Measurements from ENCODE around the gene SEC22C. TPM values are rescaled to one million over a fixed set of nuclear protein-coding genes. Genes with fewer than 3 reads are reported as not detected.

SEC22C gene
- polyA plus RNA-seq, 1 donor from 2014 or later = 93.6 TPM

DNA sequence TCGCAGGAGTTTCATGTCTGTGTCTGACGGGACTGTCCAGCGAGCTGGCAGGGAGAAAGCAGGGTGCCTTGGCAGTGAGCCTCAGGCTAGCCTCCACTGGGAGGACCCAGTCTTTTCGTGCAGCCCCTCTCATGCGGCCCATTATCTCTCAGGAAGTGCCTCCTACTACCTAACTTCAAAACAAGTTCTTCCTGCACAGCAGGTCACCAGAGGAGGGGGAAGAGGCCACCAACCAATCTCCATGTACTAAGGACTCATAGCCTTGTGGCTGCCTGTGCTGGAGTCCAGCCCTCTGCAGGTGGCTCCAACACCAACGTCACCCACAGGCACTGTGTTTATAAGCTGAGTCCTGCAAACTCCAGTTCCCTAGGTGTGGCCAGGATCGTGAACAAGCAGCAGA is 74.5 kb downstream of the SEC22C start:
- no peaks in the 10 kb centered on the region for H3K9me2 ChIP-seq (ENCODE audit: insufficient read depth, low read length)
- no peak overlapping the region for H3K4me3 ChIP-seq (ENCODE audit: low read length)
- no peak overlapping the region for H3K4me2 ChIP-seq (ENCODE audit: low read length)
- no peaks in the 10 kb centered on the region for H3K79me2 ChIP-seq (replicated peaks; ENCODE audit: insufficient read depth, low read length)
- no peaks in the 10 kb centered on the region for H4K20me1 ChIP-seq (ENCODE audit: insufficient read depth)
- no peak overlapping the region for H2AFZ ChIP-seq (ENCODE audit: low read depth, low read length)
- no peaks in the 10 kb centered on the region for H3K9me3 ChIP-seq (ENCODE audit: low read length)
- no peak overlapping the region for H3K27ac ChIP-seq (ENCODE audit: low read length)
- H3K36me3 ChIP-seq (ENCODE audit: insufficient read depth, low read length) = no peaks in the 10 kb centered on the region
- peaks cover 18% of the 10 kb centered on the region for H3K27me3 ChIP-seq (ENCODE audit: insufficient read depth, low read depth, low read length)
- TF ChIP-seq EP300 (conservative IDR thresholded peaks at IDR 0.05; ENCODE audit: poor library complexity, severe bottlenecking) = no peak
- TF ChIP-seq REST (IDR thresholded peaks at IDR 0.05; ENCODE audit: borderline replicate concordance) = no peak
- no peak for TF ChIP-seq POLR2AphosphoS5 (IDR thresholded peaks at IDR 0.05)
- no peak for TF ChIP-seq MXI1 (conservative IDR thresholded peaks at IDR 0.05; ENCODE audit: poor library complexity, severe bottlenecking)
- TF ChIP-seq CTCF (IDR thresholded peaks at IDR 0.05; ENCODE audit: poor library complexity, severe bottlenecking) = no peak
- TF ChIP-seq TAF1 (IDR thresholded peaks at IDR 0.05; ENCODE audit: low read depth) = no peak
- no peak overlapping the region for H3K9ac ChIP-seq (ENCODE audit: low read length)
- H3F3A ChIP-seq (ENCODE audit: insufficient read depth, low read length, poor library complexity, severe bottlenecking) = no peaks in the 10 kb centered on the region

GRCh38 chr3:42505849-42506410 is 75.8 kb downstream of the SEC22C start:
- Histone ChIP-seq H3K79me2 (replicated peaks; ENCODE audit: insufficient read depth, low read length) (no peaks in the 10 kb centered on the region), H3K27ac (ENCODE audit: low read length) (no peak overlapping the region)

More at GRCh38 chr3:42505849-42506410, 75.8 kb downstream of the SEC22C start:
- Histone ChIP-seq H3K9ac (ENCODE audit: low read length) (no peak overlapping the region), H3F3A (ENCODE audit: insufficient read depth, low read length, poor library complexity, severe bottlenecking) (no peaks in the 10 kb centered on the region), H2AFZ (ENCODE audit: low read depth, low read length) (no peak overlapping the region), H3K9me3 (ENCODE audit: low read length) (no peaks in the 10 kb centered on the region), H4K20me1 (ENCODE audit: insufficient read depth) (no peaks in the 10 kb centered on the region), H3K4me3 (ENCODE audit: low read length) (no peak overlapping the region), H3K36me3 (ENCODE audit: insufficient read depth, low read length) (no peaks in the 10 kb centered on the region), H3K9me2 (ENCODE audit: insufficient read depth, low read length) (no peaks in the 10 kb centered on the region), H3K4me2 (ENCODE audit: low read length) (no peak overlapping the region), H3K27me3 (ENCODE audit: insufficient read depth, low read depth, low read length) (peaks cover 31% of the 10 kb centered on the region)
- TF ChIP-seq CTCF (IDR thresholded peaks at IDR 0.05; ENCODE audit: poor library complexity, severe bottlenecking) (no peak), EZH2 (IDR thresholded peaks at IDR 0.05; ENCODE audit: borderline replicate concordance, insufficient read depth, low read length, poor library complexity, severe bottlenecking) (no peak), TAF1 (IDR thresholded peaks at IDR 0.05; ENCODE audit: low read depth) (no peak), MXI1 (conservative IDR thresholded peaks at IDR 0.05; ENCODE audit: poor library complexity, severe bottlenecking) (no peak)
